Ecto neural progenitor cell (in vitro differentiated cells): ENCODE measurements around the gene KIAA1671.
A peak's percentile ranks its signal among the peaks of the same experiment; 100 is the strongest.

Experiments used
- DNase-seq: peaks from one replicate; pipeline ENCODE4 v3.0.0-alpha.2; 2018; ENCODE audit warnings: low spot score

KIAA1671 gene

DNA sequence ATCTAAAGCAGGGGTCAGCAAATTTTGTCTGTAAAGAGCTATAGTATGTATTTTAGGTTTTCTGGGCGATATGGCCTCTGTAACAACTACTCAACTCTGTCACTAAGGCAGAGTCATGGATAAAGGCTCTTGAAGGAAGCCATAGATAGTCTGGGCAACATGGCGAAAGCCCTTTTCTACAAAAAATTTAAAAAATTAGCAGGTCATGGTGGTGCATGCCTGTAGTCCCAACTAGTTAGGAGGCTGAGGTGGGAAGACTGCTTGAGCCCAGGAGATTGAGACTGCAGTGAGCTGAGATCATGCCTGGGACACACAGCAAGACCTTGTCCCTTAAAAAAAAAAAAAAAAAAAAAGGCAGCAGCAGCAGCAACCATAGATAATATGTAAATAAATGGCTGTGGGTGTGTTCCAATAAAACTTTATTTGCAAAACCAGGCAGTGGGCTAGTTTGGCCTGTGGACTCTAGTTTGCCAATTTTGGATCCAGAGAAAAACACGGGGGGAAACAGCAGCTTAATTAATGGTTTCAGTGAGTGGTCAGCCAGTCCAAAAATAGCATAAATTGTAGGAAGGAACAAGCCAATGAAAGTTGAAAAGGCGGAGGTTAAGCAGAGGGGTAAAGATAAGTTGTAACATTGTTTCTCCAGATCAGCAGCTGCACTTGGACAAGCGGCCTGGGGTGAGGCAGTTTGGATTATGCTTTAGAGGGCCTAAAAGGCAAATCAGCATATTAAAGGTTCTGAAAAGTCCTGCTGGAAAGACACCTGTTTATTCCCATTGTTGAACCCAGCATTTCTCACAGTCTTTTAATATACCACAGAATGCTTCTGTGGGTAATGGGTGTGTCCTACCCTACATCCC, 62.6 kb downstream of the KIAA1671 start:
- no peak for DNase-seq

DNA sequence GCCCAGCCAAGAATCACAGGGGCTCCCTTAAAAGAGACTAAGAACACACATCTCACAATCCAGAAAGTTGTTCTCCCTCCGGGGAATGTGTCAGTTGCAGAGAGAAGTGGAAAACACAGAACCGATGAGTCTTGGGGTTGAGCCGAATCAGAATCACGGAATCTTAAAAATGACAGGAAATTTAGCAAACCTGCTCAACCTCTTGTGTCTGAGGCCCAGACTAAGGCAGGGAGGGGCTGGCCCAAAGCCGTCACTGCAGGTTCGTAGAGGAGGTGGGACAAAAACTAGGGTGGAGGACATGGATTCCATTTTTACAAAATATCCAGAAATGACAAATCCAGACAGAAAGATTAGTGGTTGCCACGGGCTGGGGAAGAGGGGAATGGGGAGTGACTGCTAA, 63.8 kb downstream of the KIAA1671 start:
- no peak for DNase-seq

DNA sequence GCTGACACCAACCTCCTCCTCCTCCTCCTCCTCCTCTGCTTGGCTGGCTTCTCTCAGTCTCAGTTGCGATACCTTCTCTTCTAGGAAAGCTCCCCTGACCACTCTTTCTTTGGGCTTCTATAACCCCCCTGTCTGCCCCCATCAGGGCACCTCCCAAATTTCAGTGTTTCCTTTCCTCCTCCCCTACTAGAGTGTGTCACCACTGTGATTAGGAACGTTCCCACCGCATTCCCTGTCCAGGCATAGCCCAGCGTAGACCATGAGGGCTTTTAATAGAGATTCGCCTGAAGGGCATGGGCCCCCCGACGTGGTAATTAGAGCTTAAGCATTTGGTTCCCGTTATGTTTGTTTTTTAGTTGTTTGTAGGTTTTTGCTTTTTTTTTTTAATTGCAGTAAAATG, 65.5 kb downstream of the KIAA1671 start:
- no peak for DNase-seq

DNA sequence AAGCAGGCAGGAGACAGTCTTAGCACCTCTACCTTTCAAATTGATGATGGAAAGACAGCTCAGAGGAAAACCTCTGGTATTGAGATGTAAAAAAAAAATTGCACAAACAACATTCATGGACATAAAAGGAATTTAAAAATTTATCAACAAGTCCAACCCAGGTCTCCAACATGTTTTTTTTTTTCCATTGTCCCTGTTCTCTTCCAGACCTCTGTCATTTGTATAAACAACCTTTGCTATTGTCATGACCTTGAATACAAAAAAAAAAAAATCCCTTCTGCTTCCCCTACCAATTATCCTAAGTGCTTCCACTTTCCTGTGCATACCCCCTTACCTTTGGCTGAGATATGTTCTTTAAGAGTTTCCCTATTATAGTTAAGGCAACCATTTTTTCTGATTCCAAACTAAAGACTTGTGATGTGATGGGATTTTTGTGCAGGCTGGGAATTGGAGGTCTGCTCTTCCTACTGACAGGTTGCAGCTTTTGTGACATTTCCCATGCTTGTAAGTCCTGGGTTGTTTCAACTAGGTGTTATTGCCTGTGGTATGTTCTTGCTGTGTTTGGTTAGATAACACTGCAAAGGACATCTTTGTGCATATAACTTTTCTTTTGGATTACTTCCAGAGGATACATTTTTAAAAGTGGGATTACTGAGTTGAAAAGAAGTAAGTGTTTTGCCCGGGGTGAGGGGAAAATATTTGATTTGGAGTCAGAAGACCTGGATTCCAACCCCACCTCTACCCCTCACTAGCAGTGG, 67.1 kb downstream of the KIAA1671 start:
- no peak for DNase-seq

DNA sequence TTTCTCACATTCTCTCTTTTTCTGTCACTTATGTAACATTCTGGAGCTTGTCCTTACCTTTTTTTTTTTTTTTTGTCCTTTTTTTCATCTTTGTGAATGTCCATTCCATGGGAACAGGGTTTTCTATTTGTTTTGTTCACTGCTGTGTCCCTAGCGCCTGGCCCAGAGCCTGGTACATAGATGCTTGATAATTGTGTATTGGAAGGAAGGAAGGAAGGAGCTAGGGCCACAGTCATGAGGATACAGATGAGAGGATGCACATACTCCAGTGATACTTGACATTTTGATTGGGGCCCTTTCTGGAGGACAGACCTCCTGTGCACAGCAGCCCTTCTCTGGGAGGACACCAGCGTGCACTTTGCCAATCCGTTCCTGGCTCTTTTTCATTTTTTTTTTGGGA, 68.9 kb downstream of the KIAA1671 start:
- no peak for DNase-seq

DNA sequence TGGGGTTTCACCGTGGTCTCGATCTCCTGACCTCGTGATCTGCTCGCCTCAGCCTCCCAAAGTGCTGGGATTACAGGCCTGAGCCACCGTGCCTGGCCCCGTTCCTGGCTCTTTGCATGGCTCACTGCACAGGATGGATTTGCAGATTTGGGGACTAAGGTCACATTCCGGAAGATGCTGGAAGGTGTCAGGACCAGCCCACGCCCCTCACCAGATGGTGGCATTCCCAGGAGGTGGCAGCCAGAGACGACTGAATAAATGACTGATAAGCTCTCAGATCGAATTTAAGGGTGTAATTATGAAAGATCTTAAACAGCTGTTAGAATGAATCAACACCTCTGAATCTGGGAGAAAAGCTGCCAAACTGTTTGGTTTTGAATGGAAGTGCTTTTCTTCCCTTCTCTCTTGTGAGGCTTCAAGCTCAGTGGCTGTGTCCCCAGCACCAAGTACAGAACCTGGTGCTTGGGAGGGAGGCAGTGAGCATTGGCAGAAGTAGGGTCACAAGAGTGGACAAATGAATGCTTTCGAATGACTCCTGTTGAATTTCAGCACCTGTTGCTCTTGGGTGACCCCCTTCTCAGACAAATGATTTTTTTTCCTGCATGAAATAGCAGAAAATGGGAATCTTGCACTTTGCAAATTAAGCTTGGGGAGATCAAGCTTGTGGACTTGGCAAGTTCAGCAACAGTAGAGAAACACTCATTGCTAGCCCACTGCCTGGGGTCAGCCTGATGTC, 69.6 kb downstream of the KIAA1671 start:
- no peak for DNase-seq

DNA sequence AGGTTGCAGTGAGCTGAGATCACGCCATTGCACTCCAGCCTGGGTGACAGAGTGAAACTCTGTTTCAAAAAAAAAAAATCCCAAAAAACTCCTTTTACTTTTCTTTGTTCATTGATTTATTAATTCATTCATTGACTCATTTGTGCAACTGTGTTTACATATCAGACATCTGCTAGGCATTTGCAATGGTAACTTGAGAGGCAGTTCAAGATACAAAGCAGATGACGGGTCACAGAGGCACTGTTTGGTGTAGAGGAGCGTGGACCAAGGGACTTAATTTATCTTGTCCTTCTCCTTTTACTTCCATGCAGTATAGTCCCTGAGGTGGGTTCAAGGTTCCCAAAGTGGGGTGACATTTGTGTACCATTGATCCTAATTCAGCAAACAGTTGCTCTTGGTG, 71.4 kb downstream of the KIAA1671 start:
- DNase-seq, result no peak

DNA sequence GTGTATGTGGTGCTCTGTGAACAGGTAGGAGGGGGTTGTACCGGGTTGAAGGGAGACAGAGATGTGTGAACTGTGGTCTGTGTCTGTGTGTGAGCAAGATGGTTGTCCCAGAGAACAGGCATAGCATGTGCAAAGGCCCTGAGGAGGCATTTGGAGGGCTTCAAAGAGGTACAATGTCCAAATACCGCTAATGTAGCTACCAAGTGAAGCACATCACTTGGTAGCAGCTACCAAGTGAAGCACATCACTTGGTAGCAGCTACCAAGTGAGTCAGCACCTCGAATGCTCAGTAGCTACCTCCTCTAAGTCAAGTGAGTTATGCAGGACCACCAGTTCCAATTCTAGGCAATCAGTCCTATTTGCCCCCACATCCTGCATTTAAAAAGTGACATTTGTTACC, 72.4 kb downstream of the KIAA1671 start:
- DNase-seq, result no peak

DNA sequence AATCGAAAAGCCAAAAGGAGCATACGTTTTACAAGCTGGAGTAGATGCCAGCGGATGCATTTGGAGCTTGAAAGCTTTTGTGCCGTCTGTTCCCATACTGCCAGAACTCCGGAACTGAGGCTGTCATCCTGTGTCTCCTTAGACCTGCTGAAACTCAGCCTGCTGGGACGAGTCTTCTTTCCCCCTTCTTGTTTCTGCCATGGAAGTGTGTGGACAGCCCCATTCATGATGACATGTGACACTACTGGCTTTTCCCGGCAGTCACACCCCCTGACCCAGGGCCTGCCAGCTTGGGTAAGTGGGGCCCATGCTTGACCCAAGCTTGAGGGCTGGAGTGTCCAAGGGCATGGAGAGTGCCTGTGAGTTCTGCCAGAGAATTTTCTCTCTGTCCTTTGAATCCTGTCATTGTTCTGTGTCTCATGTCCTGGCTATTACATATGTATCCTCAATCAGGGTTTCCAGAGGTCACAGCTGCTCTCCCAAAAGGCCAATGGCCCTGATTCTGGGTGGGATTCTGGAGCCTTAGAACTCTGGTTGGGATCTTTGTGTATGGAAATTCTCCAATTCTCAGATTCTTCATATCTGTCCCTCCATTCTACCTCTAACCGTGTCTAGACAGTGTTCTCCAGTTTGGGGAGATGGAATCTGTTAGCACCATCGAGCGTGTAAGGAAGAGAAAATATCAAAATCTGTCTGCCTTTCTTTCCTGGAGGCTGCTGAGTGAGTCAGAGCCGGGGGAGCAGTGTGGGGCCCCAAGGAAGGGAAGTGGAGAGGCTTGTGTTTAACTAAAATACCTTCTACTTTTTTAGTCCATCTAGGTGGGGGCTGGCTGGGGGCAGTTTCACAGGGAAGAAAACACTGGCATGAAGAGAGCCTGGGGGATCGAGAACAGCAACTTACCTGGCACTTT, 73.2 kb downstream of the KIAA1671 start:
- DNase-seq, result no peak

DNA sequence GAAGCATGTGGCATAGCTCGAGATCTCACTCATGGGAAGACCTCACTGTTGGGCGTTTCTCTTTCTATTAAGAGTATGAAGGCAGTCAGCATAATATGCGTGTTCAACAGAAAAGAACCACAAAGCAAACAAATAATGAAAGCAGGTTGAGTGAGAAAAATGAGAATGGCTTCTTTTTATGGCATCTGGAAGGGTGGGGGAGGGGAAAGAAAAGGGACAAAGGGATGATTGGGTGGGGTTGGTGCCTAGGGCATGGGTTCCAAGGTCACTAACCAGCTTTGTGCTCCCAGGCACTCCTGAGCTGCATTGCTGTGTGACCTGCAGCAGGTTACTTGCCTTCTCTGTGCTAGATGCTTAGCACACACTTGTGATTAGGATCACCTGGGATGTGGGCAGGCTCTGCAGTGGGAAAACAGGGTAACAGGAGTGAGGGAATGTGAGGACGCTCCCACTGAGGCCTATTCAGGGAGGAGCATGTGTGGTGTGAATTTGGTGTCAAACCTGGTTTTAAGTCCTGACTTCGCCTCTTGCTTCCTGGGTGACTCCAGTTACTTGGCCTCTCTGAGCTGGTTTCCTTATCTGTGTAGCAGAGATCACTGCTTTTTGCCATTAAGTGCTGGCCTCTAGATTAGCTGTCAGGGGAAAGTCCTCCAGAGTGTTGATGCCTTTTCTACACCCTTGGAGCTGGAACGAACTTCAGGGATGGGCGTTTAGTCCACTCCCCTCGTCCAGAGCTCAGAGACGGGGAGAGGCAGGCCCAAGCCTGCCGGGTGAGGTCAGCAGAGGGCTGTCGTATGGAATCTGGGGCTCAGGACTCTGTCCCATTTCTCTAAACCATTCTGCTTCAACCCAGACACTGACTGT, 74.8 kb downstream of the KIAA1671 start:
- no peak for DNase-seq

DNA sequence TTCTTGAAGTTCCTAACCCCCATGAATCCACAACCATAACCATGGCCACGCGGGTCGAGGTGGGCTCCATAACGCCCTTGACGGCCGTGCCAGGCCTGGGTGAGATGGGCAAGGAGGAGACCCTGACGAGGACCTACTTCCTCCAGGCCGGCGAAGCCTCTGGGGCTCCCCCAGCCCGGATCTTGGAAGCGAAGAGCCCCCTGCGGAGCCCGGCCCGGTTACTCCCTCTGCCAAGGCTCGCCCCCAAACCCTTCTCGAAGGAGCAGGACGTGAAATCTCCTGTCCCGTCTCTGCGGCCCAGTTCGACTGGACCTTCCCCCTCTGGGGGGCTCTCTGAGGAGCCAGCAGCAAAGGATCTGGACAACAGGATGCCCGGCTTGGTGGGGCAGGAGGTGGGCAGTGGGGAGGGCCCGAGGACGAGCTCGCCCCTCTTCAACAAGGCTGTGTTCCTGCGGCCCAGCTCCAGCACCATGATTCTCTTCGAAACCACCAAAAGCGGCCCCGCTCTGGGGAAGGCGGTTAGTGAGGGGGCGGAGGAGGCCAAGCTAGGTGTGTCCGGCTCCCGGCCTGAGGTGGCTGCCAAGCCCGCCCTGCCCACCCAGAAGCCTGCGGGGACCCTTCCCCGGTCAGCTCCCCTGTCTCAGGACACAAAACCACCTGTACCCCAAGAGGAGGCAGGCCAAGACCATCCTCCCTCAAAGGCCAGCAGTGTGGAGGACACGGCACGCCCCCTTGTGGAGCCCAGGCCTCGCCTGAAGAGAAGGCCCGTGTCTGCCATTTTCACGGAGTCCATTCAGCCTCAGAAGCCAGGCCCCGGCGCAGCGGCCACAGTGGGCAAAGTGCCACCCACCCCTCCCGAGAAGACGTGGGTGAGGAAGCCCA, 75.7 kb downstream of the KIAA1671 start:
- peak; percentile 78 for DNase-seq

DNA sequence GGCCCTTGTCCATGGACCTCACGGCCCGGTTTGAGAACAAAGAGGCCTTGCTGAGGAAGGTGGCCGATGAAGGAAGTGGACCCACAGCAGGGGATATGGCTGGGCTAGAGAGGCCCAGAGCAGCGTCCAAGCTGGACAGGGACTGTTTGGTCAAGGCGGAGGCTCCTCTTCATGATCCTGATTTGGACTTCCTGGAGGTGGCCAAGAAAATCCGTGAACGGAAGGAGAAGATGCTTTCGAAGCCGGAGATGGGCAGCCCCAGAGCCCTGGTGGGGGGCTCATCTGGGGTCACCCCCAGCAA, 76.3 kb downstream of the KIAA1671 start:
- DNase-seq, result no peak

DNA sequence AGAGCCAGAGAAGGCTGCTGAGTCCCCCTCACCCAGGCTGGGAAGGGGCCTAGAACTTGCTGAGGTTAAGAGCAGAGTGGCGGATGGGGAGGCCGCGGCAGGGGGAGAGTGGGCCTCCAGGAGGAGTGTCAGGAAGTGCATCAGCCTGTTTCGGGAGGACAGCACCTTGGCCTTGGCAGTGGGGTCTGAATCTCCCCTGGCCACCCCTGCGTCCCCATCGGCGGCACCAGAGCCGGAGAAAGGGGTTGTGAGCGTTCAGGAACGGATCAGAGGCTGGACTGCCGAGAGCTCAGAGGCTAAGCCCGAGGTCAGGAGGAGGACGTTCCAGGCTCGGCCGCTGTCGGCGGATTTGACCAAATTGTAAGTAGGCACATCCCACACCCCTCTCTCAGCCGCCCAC, 76.7 kb downstream of the KIAA1671 start:
- no peak for DNase-seq

DNA sequence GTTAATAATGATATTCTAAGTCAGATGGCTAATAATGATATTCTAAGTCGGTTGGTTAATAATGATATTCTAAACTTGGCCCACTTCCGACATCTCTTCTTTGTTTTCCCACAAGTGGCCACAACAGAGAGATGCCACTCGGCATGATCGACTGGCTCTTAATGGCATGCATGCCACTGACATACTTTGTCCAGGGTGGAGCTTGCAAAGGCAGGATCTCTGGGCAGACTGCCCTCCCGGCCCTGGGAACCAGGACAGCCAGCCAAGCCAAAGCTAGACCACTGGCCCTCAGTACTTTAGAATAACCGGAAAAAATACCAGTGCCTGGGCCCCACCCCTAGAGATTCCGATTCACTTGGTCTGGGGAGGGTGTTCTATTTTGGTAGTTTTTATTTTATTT, 78.1 kb downstream of the KIAA1671 start:
- DNase-seq, result no peak

DNA sequence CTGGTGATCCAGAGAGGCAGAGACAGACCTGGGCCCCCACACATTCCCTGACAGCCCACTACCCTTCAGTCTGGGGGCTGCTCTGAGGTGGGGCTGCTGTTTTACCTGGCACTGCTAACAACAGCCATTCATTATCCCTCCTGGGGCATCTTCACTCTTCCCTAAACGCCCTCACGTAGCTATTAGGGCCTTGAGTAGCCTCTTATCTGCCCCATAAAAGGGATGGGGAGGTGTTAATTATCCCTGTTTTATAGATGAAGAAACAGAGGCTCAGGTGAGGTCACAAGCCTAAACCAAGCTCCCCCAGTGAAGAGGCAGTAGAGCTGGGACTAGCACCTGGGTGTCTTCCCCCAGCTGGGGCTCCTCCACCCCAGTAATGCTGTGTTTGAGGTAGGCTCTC, 79.5 kb downstream of the KIAA1671 start:
- DNase-seq, result no peak

DNA sequence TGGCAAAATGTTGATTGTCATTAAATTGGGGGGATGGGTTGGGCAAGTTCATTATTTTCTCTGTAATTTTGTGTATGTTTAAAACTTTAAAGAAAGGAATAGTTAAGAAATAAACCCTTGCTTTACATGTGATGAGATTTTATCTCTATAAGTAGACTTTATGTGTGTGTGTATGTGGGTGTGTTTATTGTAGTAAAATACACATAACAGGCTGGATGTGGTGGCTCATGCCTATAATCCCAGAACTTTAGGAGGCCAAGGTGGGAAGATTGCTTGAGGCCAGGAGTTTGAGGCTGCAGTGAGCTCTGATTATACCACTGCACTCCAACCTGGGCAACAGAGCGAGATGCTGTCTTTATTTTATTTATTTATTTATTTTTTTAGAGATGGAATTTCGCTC, 83.2 kb downstream of the KIAA1671 start:
- DNase-seq, result no peak

DNA sequence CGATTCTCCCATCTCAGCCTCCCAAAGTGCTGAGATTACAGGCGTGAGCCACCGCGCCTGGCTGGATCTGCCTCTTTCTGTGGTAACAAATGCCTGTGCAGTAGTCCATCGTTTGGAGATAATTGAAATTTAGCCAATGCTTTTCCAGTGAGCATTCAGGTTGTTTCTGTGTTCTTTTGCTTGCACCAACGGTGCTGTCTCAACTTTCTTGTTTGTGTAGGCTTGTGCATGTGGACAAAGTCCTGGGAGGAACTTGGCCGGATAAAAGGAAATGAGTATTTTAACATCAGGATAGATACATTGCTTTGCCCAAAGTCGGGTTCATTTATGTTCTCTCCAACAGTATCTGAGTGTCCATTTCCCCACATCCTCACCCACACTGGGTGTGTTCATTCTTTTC, 85.7 kb downstream of the KIAA1671 start:
- no peak for DNase-seq

DNA sequence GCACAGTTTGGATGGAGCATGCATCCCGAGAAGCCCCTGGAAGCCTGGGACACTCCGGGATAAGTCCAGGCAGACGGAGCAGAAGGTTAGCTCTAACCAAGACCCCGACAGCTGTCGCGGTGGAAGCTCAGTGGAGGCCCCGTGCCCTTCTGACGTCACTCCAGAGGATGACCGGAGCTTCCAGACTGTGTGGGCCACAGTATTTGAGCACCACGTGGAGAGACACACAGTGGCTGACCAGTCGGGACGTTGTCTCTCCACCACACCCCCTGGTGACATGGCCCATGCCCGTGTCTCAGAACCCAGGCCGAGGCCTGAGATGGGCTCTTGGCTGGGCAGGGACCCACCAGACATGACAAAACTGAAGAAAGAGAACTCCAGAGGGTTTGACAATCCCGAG, 86.3 kb downstream of the KIAA1671 start:
- DNase-seq, result no peak

DNA sequence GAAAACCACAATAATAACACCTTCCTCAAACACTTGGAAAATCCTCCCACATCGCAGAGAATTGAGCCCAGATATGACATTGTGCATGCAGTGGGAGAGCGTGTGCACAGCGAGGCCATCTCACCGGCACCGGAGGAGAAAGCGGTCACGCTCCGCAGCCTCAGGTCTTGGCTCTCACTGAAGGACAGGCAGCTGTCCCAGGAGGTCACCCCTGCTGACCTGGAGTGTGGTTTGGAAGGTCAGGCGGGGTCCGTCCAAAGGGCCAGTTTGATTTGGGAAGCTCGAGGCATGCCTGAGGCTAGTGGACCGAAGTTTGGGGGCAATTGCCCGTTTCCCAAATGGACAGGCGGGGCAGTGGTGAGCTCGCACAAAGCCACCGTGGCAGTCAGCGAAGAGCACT, 86.7 kb downstream of the KIAA1671 start:
- DNase-seq, result no peak

DNA sequence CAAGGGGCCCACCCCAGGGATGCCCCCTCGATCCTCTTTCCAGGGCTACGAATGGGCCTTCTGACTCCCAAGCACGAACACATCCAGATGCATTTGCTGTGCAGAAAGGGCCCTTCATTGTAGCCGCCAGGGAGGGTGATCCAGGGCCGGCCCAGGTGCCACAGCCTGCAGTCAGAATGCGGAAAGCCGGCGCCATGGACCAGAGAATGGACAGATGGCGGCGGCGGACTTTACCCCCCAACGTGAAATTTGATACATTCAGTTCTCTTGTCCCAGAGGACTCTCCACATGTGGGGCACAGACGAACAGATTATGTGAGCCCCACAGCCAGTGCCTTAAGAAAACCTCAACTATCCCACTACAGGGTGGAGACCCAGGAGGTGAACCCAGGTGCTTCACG, 87.2 kb downstream of the KIAA1671 start:
- no peak for DNase-seq
